ENCODE results near the gene ELK1.
"Not testable (repeated sequence)": the region's sequence is repeated elsewhere in the genome, so short reads cannot be mapped to it uniquely, and the experiment has no call there.

ELK1 gene

GRCh38 chrX:47650164-47651042 lies at the start of gene ELK1:
ELK1 (minus strand) TSS chrX:47650563; CDS start chrX:47641441, 9,122 bp downstream.
- DNase-seq (ENCODE audit: low read depth in 1 of 2, low spot score in 1 of 2) = peak; percentile 77 to 99
- no peak for TF ChIP-seq JUND (IDR thresholded peaks at IDR 0.05; ENCODE audit: low read depth)
- in situ Hi-C loops (cut with HindIII; ENCODE audit: low pct_unique_long_range_greater_than_20kb, low sequenced_read_pairs) = no loop called here

GRCh38 chrX:47697181-47697580 lies 46.8 kb upstream of the ELK1 start:
- DNase-seq (ENCODE audit: low read depth in 1 of 2, low spot score in 1 of 2) = no peak
- no peak for TF ChIP-seq JUND (IDR thresholded peaks at IDR 0.05; ENCODE audit: low read depth)
- in situ Hi-C loops (cut with HindIII; ENCODE audit: low pct_unique_long_range_greater_than_20kb, low sequenced_read_pairs) = no loop called here

GRCh38 chrX:47690175-47690574 lies 39.8 kb upstream of the ELK1 start:
- in situ Hi-C loops (cut with HindIII; ENCODE audit: low pct_unique_long_range_greater_than_20kb, low sequenced_read_pairs) = no loop called here
- no peak for DNase-seq (ENCODE audit: low read depth in 1 of 2, low spot score in 1 of 2)
- no peak for TF ChIP-seq JUND (IDR thresholded peaks at IDR 0.05; ENCODE audit: low read depth)

- no peak for TF ChIP-seq JUND (IDR thresholded peaks at IDR 0.05; ENCODE audit: low read depth)
- in situ Hi-C loops (cut with HindIII; ENCODE audit: low pct_unique_long_range_greater_than_20kb, low sequenced_read_pairs) = no loop called here
- DNase-seq (ENCODE audit: low read depth in 1 of 2, low spot score in 1 of 2) = no peak
Measured at GRCh38 chrX:47687263-47687662, 36.9 kb upstream of the ELK1 start.

GRCh38 chrX:47683829-47684205 lies 33.5 kb upstream of the ELK1 start:
- in situ Hi-C loops (cut with HindIII; ENCODE audit: low pct_unique_long_range_greater_than_20kb, low sequenced_read_pairs) = no loop called here
- TF ChIP-seq JUND (IDR thresholded peaks at IDR 0.05; ENCODE audit: low read depth) = no peak
- DNase-seq (ENCODE audit: low read depth in 1 of 2, low spot score in 1 of 2) = no peak

GRCh38 chrX:47683184-47683828 lies 32.9 kb upstream of the ELK1 start:
- no peak for TF ChIP-seq JUND (IDR thresholded peaks at IDR 0.05; ENCODE audit: low read depth)
- peak in 1 of 2 experiments; percentile 63 for DNase-seq (ENCODE audit: low read depth in 1 of 2, low spot score in 1 of 2)
- in situ Hi-C loops (cut with HindIII; ENCODE audit: low pct_unique_long_range_greater_than_20kb, low sequenced_read_pairs) = no loop called here

- in situ Hi-C loops (cut with HindIII; ENCODE audit: low pct_unique_long_range_greater_than_20kb, low sequenced_read_pairs); DNase-seq (ENCODE audit: low read depth in 1 of 2, low spot score in 1 of 2): not testable (repeated sequence)
Measured at GRCh38 chrX:47675959-47676859, 25.8 kb upstream of the ELK1 start.

GRCh38 chrX:47674776-47675175 lies 24.4 kb upstream of the ELK1 start:
- TF ChIP-seq JUND (IDR thresholded peaks at IDR 0.05; ENCODE audit: low read depth) = no peak
- DNase-seq (ENCODE audit: low read depth in 1 of 2, low spot score in 1 of 2) = no peak
- in situ Hi-C loops (cut with HindIII; ENCODE audit: low pct_unique_long_range_greater_than_20kb, low sequenced_read_pairs) = no loop called here

- DNase-seq (ENCODE audit: low read depth in 1 of 2, low spot score in 1 of 2); in situ Hi-C loops (cut with HindIII; ENCODE audit: low pct_unique_long_range_greater_than_20kb, low sequenced_read_pairs): not testable (repeated sequence)
Measured at GRCh38 chrX:47665797-47666196, 15.4 kb upstream of the ELK1 start.

GRCh38 chrX:47664737-47665136 lies 14.4 kb upstream of the ELK1 start:
- in situ Hi-C loops (cut with HindIII; ENCODE audit: low pct_unique_long_range_greater_than_20kb, low sequenced_read_pairs) = no loop called here
- no peak for DNase-seq (ENCODE audit: low read depth in 1 of 2, low spot score in 1 of 2)
- no peak for TF ChIP-seq JUND (IDR thresholded peaks at IDR 0.05; ENCODE audit: low read depth)

GRCh38 chrX:47662144-47662657 lies 11.8 kb upstream of the ELK1 start:
- TF ChIP-seq JUND (IDR thresholded peaks at IDR 0.05; ENCODE audit: low read depth) = no peak
- DNase-seq (ENCODE audit: low read depth in 1 of 2, low spot score in 1 of 2) = no peak

GRCh38 chrX:47661539-47661938 lies 11.2 kb upstream of the ELK1 start:
- no peak for DNase-seq (ENCODE audit: low read depth in 1 of 2, low spot score in 1 of 2)
- in situ Hi-C loops (cut with HindIII; ENCODE audit: low pct_unique_long_range_greater_than_20kb, low sequenced_read_pairs) = no loop called here
- no peak for TF ChIP-seq JUND (IDR thresholded peaks at IDR 0.05; ENCODE audit: low read depth)

More at GRCh38 chrX:47662144-47662657, 11.8 kb upstream of the ELK1 start:
- in situ Hi-C loops (cut with HindIII; ENCODE audit: low pct_unique_long_range_greater_than_20kb, low sequenced_read_pairs) = no loop called here

Measured in T47D (cell line).